SH-SY5Y (cell line): Measurements from ENCODE around the gene RNF157.

ENCODE experiments used
- GATA2 ChIP-seq: IDR thresholded peaks from 2 replicates; pipeline ENCODE4 v1.6.1; 2011; ENCODE audit warnings: mild to moderate bottlenecking, low read depth, low read length
- GATA3 ChIP-seq: IDR thresholded peaks from 2 replicates; pipeline ENCODE4 v1.6.1; 2011; ENCODE audit warnings: low read depth, mild to moderate bottlenecking, low read length, moderate library complexity

DNA sequence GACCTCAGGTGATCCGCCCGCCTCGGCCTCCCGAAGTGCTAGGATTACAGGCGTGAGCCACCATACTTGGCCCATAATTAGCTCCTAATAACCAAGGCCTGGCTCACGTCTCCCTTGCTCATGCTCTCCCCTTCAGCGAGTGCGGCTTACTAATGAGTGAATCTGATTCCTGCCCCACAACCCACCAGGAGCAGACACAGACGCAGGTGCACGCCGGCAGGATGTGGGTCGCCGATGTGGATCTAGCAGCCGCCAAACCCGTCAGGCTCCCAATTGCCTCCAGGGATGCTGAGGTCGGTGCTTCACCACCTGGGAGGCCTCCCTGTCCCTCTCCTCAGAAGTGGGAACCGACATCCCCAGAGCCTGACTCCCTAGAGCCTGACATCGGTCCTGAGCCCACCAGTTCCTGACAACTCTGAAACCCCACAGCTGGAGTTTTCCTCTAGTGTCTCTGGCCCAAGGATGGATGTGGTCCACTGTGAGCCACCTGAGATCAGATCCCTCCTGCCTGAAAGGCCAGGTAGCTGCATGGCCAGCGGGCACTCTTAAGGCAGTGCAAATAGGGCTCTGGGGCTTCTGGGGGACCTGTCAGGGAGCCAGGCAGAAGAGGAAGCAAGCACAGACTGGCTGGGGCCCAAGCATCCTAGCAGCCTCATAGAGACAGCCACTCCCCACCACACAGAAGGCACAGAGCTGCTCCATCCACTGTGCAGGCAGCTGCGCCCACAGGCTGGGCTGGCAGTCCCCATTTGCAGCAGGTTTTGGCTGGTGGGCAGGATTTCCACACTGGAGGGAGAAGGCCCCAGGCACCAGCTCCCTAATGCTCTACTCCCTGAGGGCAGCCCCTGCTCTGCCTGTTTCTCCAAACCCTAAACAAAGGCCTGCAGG is 147.5 kb downstream of the RNF157 start:
- TF ChIP-seq GATA3 (no peak), GATA2 (no peak)
